GM19324 (cell line): ENCODE measurements around the gene SMARCAL1.

ENCODE experiments used
- ATAC-seq: cut with Tn5 transposase; IDR thresholded peaks from one replicate; pipeline ENCODE4 v1.9.1; 2021; ENCODE audit warnings: mild to moderate bottlenecking, moderate library complexity; ENCODE audit not compliant: unreplicated experiment, low FRiP score

SMARCAL1 gene

GRCh38 chr2:216392018-216392562 is 20.2 kb upstream of the SMARCAL1 start:
- ATAC-seq, result no peak

GRCh38 chr2:216392945-216393840 is 19.1 kb upstream of the SMARCAL1 start:
- no peak for ATAC-seq

- ATAC-seq, result no peak
Observed at GRCh38 chr2:216394881-216395280, 17.4 kb upstream of the SMARCAL1 start.

- no peak for ATAC-seq
Observed at GRCh38 chr2:216399621-216400020, 12.7 kb upstream of the SMARCAL1 start.

GRCh38 chr2:216402751-216403150 is 9.5 kb upstream of the SMARCAL1 start:
- ATAC-seq, result no peak

GRCh38 chr2:216404010-216404618 is 8.2 kb upstream of the SMARCAL1 start:
- peak; percentile 47 for ATAC-seq

GRCh38 chr2:216405588-216405987 is 6.7 kb upstream of the SMARCAL1 start:
- no peak for ATAC-seq

GRCh38 chr2:216406826-216407225 is 5.5 kb upstream of the SMARCAL1 start:
- ATAC-seq, result no peak

- no peak for ATAC-seq
Observed at GRCh38 chr2:216408426-216409290, 3.6 kb upstream of the SMARCAL1 start.

GRCh38 chr2:216410550-216410949 is 1.7 kb upstream of the SMARCAL1 start:
- no peak for ATAC-seq

GRCh38 chr2:216413882-216414281 is 1.6 kb downstream of the SMARCAL1 start:
- ATAC-seq, result no peak

- ATAC-seq, result no peak
Observed at GRCh38 chr2:216414772-216415319, 2.6 kb downstream of the SMARCAL1 start.

- no peak for ATAC-seq
Observed at GRCh38 chr2:216415541-216415940, 3.3 kb downstream of the SMARCAL1 start.

- no peak for ATAC-seq
Observed at GRCh38 chr2:216416571-216417307, 4.5 kb downstream of the SMARCAL1 start.

- no peak for ATAC-seq
Observed at GRCh38 chr2:216418981-216419380, 6.7 kb downstream of the SMARCAL1 start.

GRCh38 chr2:216420367-216421101 is 8.2 kb downstream of the SMARCAL1 start:
- no peak for ATAC-seq

GRCh38 chr2:216423071-216423470 is 10.8 kb downstream of the SMARCAL1 start:
- ATAC-seq, result no peak

GRCh38 chr2:216424274-216424673 is 12.0 kb downstream of the SMARCAL1 start:
- no peak for ATAC-seq
